Colonic mucosa (tissue), 4 donors: ENCODE results near the gene GPR55. TPM values are rescaled to one million over a fixed set of nuclear protein-coding genes. Genes with fewer than 3 reads are reported as not detected.

Source experiments
- DNase-seq: peaks from one replicate; pipeline ENCODE4 v3.0.0-alpha.2; 2020
- H3K27ac ChIP-seq: fragments of 200-600 bp; one replicate; pipeline ENCODE4 v1.8.0; 2021
- H3K27me3 ChIP-seq: fragments of 200-600 bp; one replicate; pipeline ENCODE4 v1.8.0; 2021
- H3K36me3 ChIP-seq: fragments of 200-600 bp; one replicate; pipeline ENCODE4 v1.8.0; 2021
- H3K4me1 ChIP-seq: fragments of 200-600 bp; one replicate; pipeline ENCODE4 v1.8.0; 2021; ENCODE audit warnings: mild to moderate bottlenecking
- H3K4me3 ChIP-seq: fragments of 200-600 bp; one replicate; pipeline ENCODE4 v1.8.0; 2021
- H3K9ac ChIP-seq, 2 donors: one replicate each; pipeline ENCODE4 v1.7.0; 2013; ENCODE audit warnings: control low read depth in 2 of 2, low read depth in 2 of 2, low read length in 2 of 2
- H3K9me3 ChIP-seq: fragments of 200-600 bp; one replicate; pipeline ENCODE4 v1.8.0; 2021
- CTCF ChIP-seq: fragments of 200-600 bp; IDR thresholded peaks from one replicate; pipeline ENCODE4 v1.8.0; 2022; ENCODE audit warnings: antibody characterized with exemption, mild to moderate bottlenecking
- intact Hi-C: fragments of 100-400 bp; cut with DNase I; formaldehyde crosslinking; loops from one replicate; pipeline ENCODE4 v1.14.1; 2022
- total RNA-seq, 2 donors: library from RNA; stranded (reverse); fragmentation: NEBNext Ultra II Directional in 1 of 2; extraction: Animal tissue kit (Norgen Biotek cat#: 25700) in 1 of 2; gene quantifications; one replicate each; pipeline ENCODE4 v1.2.1, GENCODE V29; 2021
- donor health status: healthy.
- donor health status: DM: no; HTN: no; CAD: no.
- donor health status: DM: no; HTN: no; CAD: no.

Gene GPR55
- total RNA-seq, 2 donors from 2014 or later, result 0.35 to 1.0 TPM

GRCh38 chr2:230958820-230959756 is 34.0 kb upstream of the GPR55 start:
- H3K36me3 ChIP-seq, result no peaks in the 10 kb centered on the region
- intact Hi-C loops, result no loop called here
- no peak overlapping the region for H3K9ac ChIP-seq
- H3K9me3 ChIP-seq, result no peaks in the 10 kb centered on the region
- H3K27ac ChIP-seq, result no peak overlapping the region
- H3K4me3 ChIP-seq, result no peak overlapping the region
- peak; percentile 45 for DNase-seq
- no peak for TF ChIP-seq CTCF
- no peaks in the 10 kb centered on the region for H3K27me3 ChIP-seq
- H3K4me1 ChIP-seq, result no peaks in the 10 kb centered on the region

DNA sequence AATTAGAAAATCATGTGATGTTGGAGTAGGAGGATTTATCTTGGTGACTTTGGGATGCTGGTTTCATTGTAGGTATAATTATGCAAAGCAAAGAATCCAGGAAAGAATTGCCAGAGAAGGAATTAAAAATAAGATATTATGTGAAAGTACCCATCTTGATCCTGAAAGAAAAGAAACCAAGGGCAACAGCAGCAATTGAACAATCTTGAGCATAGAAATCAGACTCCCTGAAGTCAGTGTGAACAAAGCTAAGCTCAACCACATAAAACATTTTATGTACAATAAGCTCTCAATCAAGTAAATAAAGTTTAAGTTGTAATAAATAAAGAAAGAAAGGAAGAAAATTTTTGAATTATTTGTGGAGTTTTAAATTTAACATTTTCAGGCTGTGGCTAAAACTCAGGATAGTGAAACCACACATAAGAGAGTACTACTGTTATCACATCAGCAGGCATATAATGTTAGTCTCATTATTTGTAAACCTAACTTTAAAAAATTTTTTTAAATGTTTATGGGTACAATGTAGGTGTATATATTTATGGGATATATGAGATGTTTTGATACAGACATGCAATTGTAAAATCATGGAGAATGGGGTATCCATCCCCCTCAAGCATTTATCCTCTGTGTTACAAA is 32.8 kb upstream of the GPR55 start:
- no peak for TF ChIP-seq CTCF
- no peak overlapping the region for H3K27ac ChIP-seq
- no peaks in the 10 kb centered on the region for H3K9me3 ChIP-seq
- H3K36me3 ChIP-seq, result no peaks in the 10 kb centered on the region
- intact Hi-C loops, result no loop called here
- DNase-seq, result no peak
- H3K27me3 ChIP-seq, result no peaks in the 10 kb centered on the region
- peak overlapping the region; percentile 15 for H3K4me3 ChIP-seq
- no peak overlapping the region for H3K9ac ChIP-seq
- no peaks in the 10 kb centered on the region for H3K4me1 ChIP-seq

- no peaks in the 10 kb centered on the region for H3K4me1 ChIP-seq
- intact Hi-C loops, result no loop called here
- no peak overlapping the region for H3K27ac ChIP-seq
- TF ChIP-seq CTCF, result no peak
- no peaks in the 10 kb centered on the region for H3K9me3 ChIP-seq
- peak overlapping the region; percentile 15 for H3K4me3 ChIP-seq
- peak; percentile 78 for DNase-seq
- no peaks in the 10 kb centered on the region for H3K36me3 ChIP-seq
- H3K9ac ChIP-seq, result no peak overlapping the region
- H3K27me3 ChIP-seq, result no peaks in the 10 kb centered on the region
Measured at GRCh38 chr2:230956827-230957755, 32.0 kb upstream of the GPR55 start.

- no peak for TF ChIP-seq CTCF
- Histone ChIP-seq H3K9ac (no peak overlapping the region), H3K27me3 (no peaks in the 10 kb centered on the region), H3K36me3 (no peaks in the 10 kb centered on the region), H3K4me3 (no peak overlapping the region), H3K4me1 (no peaks in the 10 kb centered on the region), H3K9me3 (no peaks in the 10 kb centered on the region), H3K27ac (no peak overlapping the region)
- DNase-seq, result no peak
- intact Hi-C loops, result no loop called here
Measured at GRCh38 chr2:230955163-230955737, 30.2 kb upstream of the GPR55 start.

DNA sequence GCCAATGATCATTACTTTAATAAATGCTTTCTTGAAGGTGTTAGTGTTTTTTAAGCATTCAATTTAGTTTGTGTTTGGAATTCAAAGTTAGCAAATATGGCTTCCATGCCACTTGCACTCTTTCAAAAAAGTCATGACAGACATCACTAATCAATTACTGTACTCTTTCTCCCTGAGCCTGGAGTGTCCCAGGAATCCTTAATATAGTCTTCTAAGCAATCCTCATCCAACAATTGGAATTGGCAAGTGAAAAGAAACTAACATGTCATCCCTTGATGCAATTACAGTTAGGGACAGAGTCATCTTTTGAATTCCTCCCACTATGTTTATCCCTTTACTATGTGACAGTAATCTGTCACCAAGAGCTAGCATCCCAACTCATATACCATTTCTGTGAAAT is 29.7 kb upstream of the GPR55 start:
- Histone ChIP-seq H3K9ac (no peak overlapping the region), H3K27ac (no peak overlapping the region), H3K4me1 (no peaks in the 10 kb centered on the region), H3K4me3 (no peak overlapping the region), H3K27me3 (no peaks in the 10 kb centered on the region), H3K36me3 (no peaks in the 10 kb centered on the region), H3K9me3 (no peaks in the 10 kb centered on the region)
- intact Hi-C loops, result no loop called here
- DNase-seq, result no peak
- no peak for TF ChIP-seq CTCF
